ENCODE data around the gene CELSR1.

CELSR1 gene

DNA sequence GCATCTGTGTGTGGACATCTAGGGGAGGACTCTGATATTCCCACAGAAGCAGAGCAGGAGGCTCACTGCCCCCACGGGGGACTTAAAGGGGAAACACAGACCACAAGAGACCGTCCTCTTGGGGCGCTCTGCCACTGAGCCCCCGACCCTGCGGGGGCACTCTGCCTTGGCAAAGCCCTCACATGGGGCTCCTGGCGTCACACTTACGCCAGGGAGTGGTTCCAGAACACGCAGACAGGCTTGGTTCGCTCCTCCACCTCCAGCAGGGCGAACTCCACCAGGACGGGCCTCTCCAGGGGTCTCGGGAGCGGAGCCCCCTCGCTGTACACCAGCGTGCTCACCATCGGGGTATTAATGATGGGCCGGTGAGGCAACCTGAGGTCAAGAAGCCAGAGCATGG is 156.8 kb downstream of the CELSR1 start:
- H3K27me3 ChIP-seq (ENCODE audit: control insufficient read depth, insufficient read depth, low read length): no peaks in the 10 kb centered on the region
- no peaks in the 10 kb centered on the region for H3K4me1 ChIP-seq (ENCODE audit: control insufficient read depth, insufficient read depth, low read length)
- peaks cover 5% of the 10 kb centered on the region for H3K36me3 ChIP-seq (ENCODE audit: control insufficient read depth, insufficient read depth, low read length)
- H3K9ac ChIP-seq (ENCODE audit: low read depth, low read length): no peak overlapping the region
- H3K4me3 ChIP-seq (ENCODE audit: low read depth, low read length): no peak overlapping the region
- H3K9me3 ChIP-seq (ENCODE audit: control insufficient read depth, insufficient read depth, low read length): no peaks in the 10 kb centered on the region

- no peaks in the 10 kb centered on the region for H3K9me3 ChIP-seq (ENCODE audit: control insufficient read depth, insufficient read depth, low read length)
- H3K4me1 ChIP-seq (ENCODE audit: control insufficient read depth, insufficient read depth, low read length): no peaks in the 10 kb centered on the region
- H3K27me3 ChIP-seq (ENCODE audit: control insufficient read depth, insufficient read depth, low read length): no peaks in the 10 kb centered on the region
- no peak overlapping the region for H3K4me3 ChIP-seq (ENCODE audit: low read depth, low read length)
- no peak overlapping the region for H3K9ac ChIP-seq (ENCODE audit: low read depth, low read length)
- peaks cover 5% of the 10 kb centered on the region for H3K36me3 ChIP-seq (ENCODE audit: control insufficient read depth, insufficient read depth, low read length)
These were observed 157.4 kb downstream of the CELSR1 start for GRCh38 chr22:46380069-46380468.

DNA sequence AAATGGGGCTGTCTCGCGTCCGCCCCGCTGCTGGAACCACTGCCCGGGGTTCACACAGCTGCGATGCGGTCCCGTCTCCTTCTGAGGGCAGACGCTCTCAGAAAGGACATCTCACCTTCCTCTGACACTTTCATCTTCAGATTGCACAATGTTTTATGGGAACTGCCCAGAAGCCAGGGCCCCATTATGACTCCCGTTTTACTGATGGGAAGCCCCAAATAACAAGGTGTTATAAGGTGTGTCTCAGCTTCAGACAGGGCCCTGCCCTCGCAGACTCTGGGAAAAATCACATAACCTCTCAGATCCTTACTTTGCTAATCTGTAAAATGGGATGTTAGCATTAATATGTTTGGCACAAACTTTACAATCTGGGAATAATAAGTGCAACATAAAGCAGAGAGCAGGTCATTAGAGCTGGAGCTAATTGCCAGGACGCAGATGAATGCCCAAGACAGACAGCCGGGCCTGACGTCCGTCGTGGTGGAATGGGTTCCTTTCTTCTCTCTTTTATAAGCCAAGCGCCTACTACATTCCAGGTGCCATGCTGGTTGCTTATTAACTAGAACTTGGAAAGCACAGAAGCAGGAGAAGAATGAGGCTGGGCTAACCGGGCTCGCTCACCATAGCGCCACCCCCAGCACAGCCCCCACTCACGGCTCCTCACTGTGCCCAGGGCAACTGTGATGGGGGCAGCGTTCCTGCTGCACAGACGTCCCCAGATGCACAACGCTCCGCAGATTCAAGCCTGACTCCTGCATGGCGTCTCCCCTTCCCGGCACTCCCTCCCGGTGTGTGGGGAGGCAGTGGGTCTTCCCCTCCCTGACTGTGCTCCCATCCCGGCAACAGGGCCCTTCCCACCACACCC is 158.1 kb downstream of the CELSR1 start:
- no peaks in the 10 kb centered on the region for H3K27me3 ChIP-seq (ENCODE audit: control insufficient read depth, insufficient read depth, low read length)
- H3K4me1 ChIP-seq (ENCODE audit: control insufficient read depth, insufficient read depth, low read length): no peaks in the 10 kb centered on the region
- H3K9me3 ChIP-seq (ENCODE audit: control insufficient read depth, insufficient read depth, low read length): no peaks in the 10 kb centered on the region
- no peak overlapping the region for H3K9ac ChIP-seq (ENCODE audit: low read depth, low read length)
- H3K4me3 ChIP-seq (ENCODE audit: low read depth, low read length): no peak overlapping the region
- peaks cover 7% of the 10 kb centered on the region for H3K36me3 ChIP-seq (ENCODE audit: control insufficient read depth, insufficient read depth, low read length)

- H3K9ac ChIP-seq (ENCODE audit: low read depth, low read length): no peak overlapping the region
- H3K9me3 ChIP-seq (ENCODE audit: control insufficient read depth, insufficient read depth, low read length): no peaks in the 10 kb centered on the region
- H3K27me3 ChIP-seq (ENCODE audit: control insufficient read depth, insufficient read depth, low read length): no peaks in the 10 kb centered on the region
- H3K4me1 ChIP-seq (ENCODE audit: control insufficient read depth, insufficient read depth, low read length): no peaks in the 10 kb centered on the region
- no peak overlapping the region for H3K4me3 ChIP-seq (ENCODE audit: low read depth, low read length)
- H3K36me3 ChIP-seq (ENCODE audit: control insufficient read depth, insufficient read depth, low read length): peaks cover 7% of the 10 kb centered on the region
These were observed 158.9 kb downstream of the CELSR1 start for GRCh38 chr22:46378426-46379065.

DNA sequence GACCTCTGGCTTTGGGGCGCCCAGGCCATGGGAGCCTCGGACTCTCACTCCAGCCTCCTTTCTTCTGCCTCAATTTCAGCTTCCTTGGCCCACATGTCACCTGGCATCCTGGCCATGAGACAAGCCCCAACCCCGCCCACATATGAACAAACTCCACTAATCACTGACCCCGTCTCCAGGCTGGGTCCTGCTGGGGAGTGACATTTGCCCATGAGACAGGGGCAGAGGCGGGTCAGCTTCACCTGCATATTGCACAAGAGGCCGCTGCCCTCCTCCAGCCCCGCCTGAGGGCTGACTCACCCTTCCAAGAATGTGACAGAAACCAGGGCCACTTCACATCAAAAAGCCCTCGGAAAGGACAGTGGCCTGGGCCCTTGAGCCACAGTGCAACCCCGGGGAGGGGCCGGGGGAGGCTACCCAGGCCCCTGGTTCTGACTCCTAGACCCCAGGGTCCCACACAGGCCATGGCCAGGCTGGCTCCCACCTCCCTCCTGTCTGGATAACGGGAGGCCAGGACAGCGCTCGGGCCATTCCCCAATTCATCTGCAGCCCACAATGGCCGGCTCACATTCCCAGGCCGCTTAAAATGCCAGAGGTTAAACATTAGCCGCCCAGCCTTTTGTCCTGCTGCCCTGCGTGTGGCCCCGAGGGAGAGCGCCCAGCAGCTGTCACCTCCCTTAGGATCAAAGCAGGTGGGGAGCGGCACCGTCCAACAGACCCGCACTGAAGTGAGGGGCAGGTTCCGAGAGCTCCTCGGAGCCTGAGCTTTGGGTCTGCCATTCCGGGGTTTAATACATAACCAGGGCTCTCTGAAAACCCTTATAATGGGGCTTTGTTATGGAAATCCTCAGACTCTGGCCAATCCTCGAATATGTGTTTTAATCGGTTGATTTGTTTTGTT is 159.6 kb downstream of the CELSR1 start:
- Histone ChIP-seq H3K9ac (ENCODE audit: low read depth, low read length) (no peak overlapping the region), H3K27me3 (ENCODE audit: control insufficient read depth, insufficient read depth, low read length) (no peaks in the 10 kb centered on the region), H3K4me1 (ENCODE audit: control insufficient read depth, insufficient read depth, low read length) (no peaks in the 10 kb centered on the region)

DNA sequence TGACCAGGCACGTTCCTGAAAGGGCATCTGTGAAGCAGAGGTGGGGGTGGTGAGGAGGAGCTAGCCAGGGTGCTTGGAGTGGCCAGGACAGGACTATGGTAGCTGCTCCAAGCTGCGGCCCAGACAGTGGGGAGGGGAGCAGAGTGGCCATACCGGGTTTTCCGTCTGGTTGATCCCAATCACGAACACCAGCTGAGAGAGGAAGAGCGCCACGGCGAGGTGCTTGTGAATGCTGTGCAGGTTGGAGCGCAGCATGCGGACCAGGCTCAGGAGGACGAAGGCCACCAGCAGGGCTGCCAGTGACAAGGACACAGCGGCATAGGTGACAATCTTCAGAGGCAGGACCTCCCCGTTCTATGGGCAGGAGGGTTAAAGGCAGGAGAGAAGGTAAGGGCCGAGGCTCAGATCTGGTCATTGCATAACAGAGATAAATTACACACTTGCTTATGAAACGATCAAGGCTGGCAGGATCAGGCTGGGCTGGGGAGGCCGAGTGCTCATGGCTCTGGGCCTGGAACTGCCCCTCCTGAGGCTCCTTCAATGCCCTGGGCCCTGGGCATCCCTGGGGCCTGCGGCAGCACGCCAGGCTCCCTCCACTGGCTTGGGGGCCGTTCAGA is 160.4 kb downstream of the CELSR1 start:
- Histone ChIP-seq H3K9ac (ENCODE audit: low read depth, low read length) (no peak overlapping the region), H3K4me3 (ENCODE audit: low read depth, low read length) (no peak overlapping the region), H3K9me3 (ENCODE audit: control insufficient read depth, insufficient read depth, low read length) (no peaks in the 10 kb centered on the region), H3K4me1 (ENCODE audit: control insufficient read depth, insufficient read depth, low read length) (no peaks in the 10 kb centered on the region), H3K36me3 (ENCODE audit: control insufficient read depth, insufficient read depth, low read length) (peaks cover 7% of the 10 kb centered on the region), H3K27me3 (ENCODE audit: control insufficient read depth, insufficient read depth, low read length) (no peaks in the 10 kb centered on the region)

More for the DNA sequence above, 159.6 kb downstream of the CELSR1 start:
- no peak overlapping the region for H3K4me3 ChIP-seq (ENCODE audit: low read depth, low read length)
- H3K9me3 ChIP-seq (ENCODE audit: control insufficient read depth, insufficient read depth, low read length): no peaks in the 10 kb centered on the region
- H3K36me3 ChIP-seq (ENCODE audit: control insufficient read depth, insufficient read depth, low read length): peaks cover 7% of the 10 kb centered on the region

DNA sequence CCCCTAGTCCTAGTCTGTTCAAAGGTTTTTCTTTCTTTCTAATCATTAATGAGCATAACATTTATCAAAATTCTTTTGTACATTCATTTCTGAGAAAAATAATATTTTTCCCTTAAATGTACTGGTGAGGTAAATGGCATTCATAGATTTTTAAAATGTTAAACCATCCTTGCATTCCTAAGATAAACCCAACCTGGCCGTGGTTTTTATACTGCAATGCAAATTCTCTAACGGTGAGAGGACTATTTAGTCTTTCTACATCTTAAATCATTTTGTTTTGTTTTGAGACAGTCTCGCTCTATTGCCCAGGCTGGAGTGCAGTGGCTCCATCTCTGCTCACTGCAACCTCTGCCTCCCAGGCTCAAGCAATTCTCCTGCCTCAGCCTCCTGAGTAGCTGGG is 161.3 kb downstream of the CELSR1 start:
- Histone ChIP-seq H3K4me3 (ENCODE audit: low read depth, low read length) (no peak overlapping the region), H3K4me1 (ENCODE audit: control insufficient read depth, insufficient read depth, low read length) (no peaks in the 10 kb centered on the region), H3K36me3 (ENCODE audit: control insufficient read depth, insufficient read depth, low read length) (peaks cover 2% of the 10 kb centered on the region), H3K9ac (ENCODE audit: low read depth, low read length) (no peak overlapping the region), H3K27me3 (ENCODE audit: control insufficient read depth, insufficient read depth, low read length) (no peaks in the 10 kb centered on the region), H3K9me3 (ENCODE audit: control insufficient read depth, insufficient read depth, low read length) (no peaks in the 10 kb centered on the region)

GRCh38 chr22:46374663-46375474 is 162.6 kb downstream of the CELSR1 start:
- no peak overlapping the region for H3K4me3 ChIP-seq (ENCODE audit: low read depth, low read length)
- no peaks in the 10 kb centered on the region for H3K27me3 ChIP-seq (ENCODE audit: control insufficient read depth, insufficient read depth, low read length)
- H3K4me1 ChIP-seq (ENCODE audit: control insufficient read depth, insufficient read depth, low read length): no peaks in the 10 kb centered on the region
- H3K9me3 ChIP-seq (ENCODE audit: control insufficient read depth, insufficient read depth, low read length): no peaks in the 10 kb centered on the region
- H3K36me3 ChIP-seq (ENCODE audit: control insufficient read depth, insufficient read depth, low read length): peaks cover 2% of the 10 kb centered on the region
- H3K9ac ChIP-seq (ENCODE audit: low read depth, low read length): no peak overlapping the region

- H3K9ac ChIP-seq (ENCODE audit: low read depth, low read length): no peak overlapping the region
- H3K36me3 ChIP-seq (ENCODE audit: control insufficient read depth, insufficient read depth, low read length): peaks cover 2% of the 10 kb centered on the region
- H3K4me1 ChIP-seq (ENCODE audit: control insufficient read depth, insufficient read depth, low read length): no peaks in the 10 kb centered on the region
- no peaks in the 10 kb centered on the region for H3K27me3 ChIP-seq (ENCODE audit: control insufficient read depth, insufficient read depth, low read length)
- H3K4me3 ChIP-seq (ENCODE audit: low read depth, low read length): no peak overlapping the region
- H3K9me3 ChIP-seq (ENCODE audit: control insufficient read depth, insufficient read depth, low read length): no peaks in the 10 kb centered on the region
These were observed 163.3 kb downstream of the CELSR1 start for GRCh38 chr22:46373921-46374662.

- Histone ChIP-seq H3K36me3 (ENCODE audit: control insufficient read depth, insufficient read depth, low read length) (peaks cover 2% of the 10 kb centered on the region), H3K9ac (ENCODE audit: low read depth, low read length) (no peak overlapping the region), H3K9me3 (ENCODE audit: control insufficient read depth, insufficient read depth, low read length) (no peaks in the 10 kb centered on the region), H3K4me3 (ENCODE audit: low read depth, low read length) (no peak overlapping the region), H3K4me1 (ENCODE audit: control insufficient read depth, insufficient read depth, low read length) (no peaks in the 10 kb centered on the region), H3K27me3 (ENCODE audit: control insufficient read depth, insufficient read depth, low read length) (no peaks in the 10 kb centered on the region)
These were observed 164.3 kb downstream of the CELSR1 start for GRCh38 chr22:46373159-46373558.

Data from iPS-15b (cell line).